WTC11 (cell line): ENCODE measurements around the gene TTC39A. TPM values are rescaled to one million over a fixed set of nuclear protein-coding genes. Genes with fewer than 3 reads are reported as not detected.

ENCODE experiments used
- ATAC-seq: fragments of 200-7000 bp; cut with Tn5 transposase; 2 replicates; pipeline ENCODE4 v1.10.0; 2021; ENCODE audit warnings: mild to moderate bottlenecking, moderate library complexity
- CTCF ChIA-PET: fragments of 300-600 bp; sonication (Branson Sonifier 250); formaldehyde crosslinking; loops from one replicate; lab custom pipeline; 2021; ENCODE audit warnings: antibody characterized with exemption; lab: Charles Lee
- POLR2A ChIA-PET: fragments of 350-600 bp; sonication (Branson Sonifier 250); formaldehyde crosslinking; loops from one replicate; lab custom pipeline; 2021; ENCODE audit warnings: antibody characterized with exemption; lab: Charles Lee
- DNase-seq: peaks from one replicate; pipeline ENCODE4 v3.0.0; 2021; ENCODE audit warnings: low spot score
- H3K27ac Mint-ChIP-seq: 2 replicates; pipeline ENCODE4 v1.8.0; 2021; ENCODE audit warnings: mixed read lengths
- H3K27me3 Mint-ChIP-seq: 2 replicates; pipeline ENCODE4 v1.8.0; 2021; ENCODE audit warnings: low read depth, mild to moderate bottlenecking, moderate library complexity, mixed read lengths
- H3K36me3 Mint-ChIP-seq: 2 replicates; pipeline ENCODE4 v1.8.0; 2021; ENCODE audit warnings: mixed read lengths
- H3K4me1 Mint-ChIP-seq: 2 replicates; pipeline ENCODE4 v1.8.0; 2022; ENCODE audit warnings: mixed read lengths
- H3K4me3 Mint-ChIP-seq: 2 replicates; pipeline ENCODE4 v1.8.0; 2021; ENCODE audit warnings: mild to moderate bottlenecking, moderate library complexity, mixed read lengths
- H3K9me3 Mint-ChIP-seq: 2 replicates; pipeline ENCODE4 v1.8.0; 2021; ENCODE audit warnings: mixed read lengths
- GABPB1 ChIP-seq: sonication (generic); formaldehyde crosslinking; IDR thresholded peaks from 2 replicates; pipeline ENCODE4 v1.8.1; 2023; ENCODE audit warnings: mild to moderate bottlenecking, missing genetic modification reagents
- NFE2L1 ChIP-seq: sonication (generic); formaldehyde crosslinking; IDR thresholded peaks from 2 replicates; pipeline ENCODE4 v1.8.1; 2023; ENCODE audit warnings: missing genetic modification reagents
- ZBTB21 ChIP-seq: sonication (generic); formaldehyde crosslinking; IDR thresholded peaks from 2 replicates; pipeline ENCODE4 v1.8.1; 2023; ENCODE audit warnings: mild to moderate bottlenecking, missing genetic modification reagents, borderline replicate concordance
- ZNF232 ChIP-seq: sonication (generic); formaldehyde crosslinking; IDR thresholded peaks from 2 replicates; pipeline ENCODE4 v1.8.0; 2022; ENCODE audit warnings: mild to moderate bottlenecking, missing genetic modification reagents
- ZNF263 ChIP-seq: sonication (generic); formaldehyde crosslinking; IDR thresholded peaks from 2 replicates; pipeline ENCODE4 v1.8.1; 2022; ENCODE audit warnings: low read depth, mild to moderate bottlenecking, moderate library complexity, missing genetic modification reagents
- total RNA-seq: library from RNA; stranded (reverse); gene quantifications from 3 replicates; pipeline ENCODE4 v1.2.3, GENCODE V29; 2021
- TF ChIP-seq, protein P1 (sequence below): sonication (generic); formaldehyde crosslinking; IDR thresholded peaks from 2 replicates; pipeline ENCODE4 v1.8.1; 2023; ENCODE audit warnings: mild to moderate bottlenecking, missing genetic modification reagents
- TF ChIP-seq, protein P2 (sequence below): fragments of 250-450 bp; sonication (Bioruptor Pico); IDR thresholded peaks from 2 replicates; pipeline ENCODE4 v1.9.0; 2021; ENCODE audit warnings: mild to moderate bottlenecking
- TF ChIP-seq, protein P3 (sequence below): fragments of 250-450 bp; sonication (Bioruptor Pico); IDR thresholded peaks from 2 replicates; pipeline ENCODE4 v2.1.2; 2022; ENCODE audit warnings: mild to moderate bottlenecking, moderate library complexity
- TF ChIP-seq, protein P4 (sequence below): sonication (generic); formaldehyde crosslinking; IDR thresholded peaks from 2 replicates; pipeline ENCODE4 v1.8.1; 2023; ENCODE audit warnings: mild to moderate bottlenecking, missing genetic modification reagents, borderline replicate concordance
- TF ChIP-seq, protein P5 (sequence below): sonication (generic); formaldehyde crosslinking; IDR thresholded peaks from 2 replicates; pipeline ENCODE4 v1.8.0; 2022; ENCODE audit warnings: mild to moderate bottlenecking, missing genetic modification reagents
- TF ChIP-seq, protein P6 (sequence below): fragments of 250-450 bp; sonication (Bioruptor Pico); IDR thresholded peaks from 2 replicates; pipeline ENCODE4 v1.9.0; 2021; ENCODE audit warnings: mild to moderate bottlenecking
- TF ChIP-seq, protein P7 (sequence below): sonication (generic); formaldehyde crosslinking; IDR thresholded peaks from 2 replicates; pipeline ENCODE4 v1.8.1; 2023; ENCODE audit warnings: mild to moderate bottlenecking, missing genetic modification reagents, moderate library complexity
- TF ChIP-seq, protein P8 (sequence below): sonication (generic); formaldehyde crosslinking; conservative IDR thresholded peaks from 2 replicates; pipeline ENCODE4 v1.8.1; 2023; ENCODE audit warnings: mild to moderate bottlenecking, low read depth, missing genetic modification reagents, moderate library complexity

The TTC39A gene
- total RNA-seq, 1 experiment from 2014 or later = 3.4 TPM

DNA sequence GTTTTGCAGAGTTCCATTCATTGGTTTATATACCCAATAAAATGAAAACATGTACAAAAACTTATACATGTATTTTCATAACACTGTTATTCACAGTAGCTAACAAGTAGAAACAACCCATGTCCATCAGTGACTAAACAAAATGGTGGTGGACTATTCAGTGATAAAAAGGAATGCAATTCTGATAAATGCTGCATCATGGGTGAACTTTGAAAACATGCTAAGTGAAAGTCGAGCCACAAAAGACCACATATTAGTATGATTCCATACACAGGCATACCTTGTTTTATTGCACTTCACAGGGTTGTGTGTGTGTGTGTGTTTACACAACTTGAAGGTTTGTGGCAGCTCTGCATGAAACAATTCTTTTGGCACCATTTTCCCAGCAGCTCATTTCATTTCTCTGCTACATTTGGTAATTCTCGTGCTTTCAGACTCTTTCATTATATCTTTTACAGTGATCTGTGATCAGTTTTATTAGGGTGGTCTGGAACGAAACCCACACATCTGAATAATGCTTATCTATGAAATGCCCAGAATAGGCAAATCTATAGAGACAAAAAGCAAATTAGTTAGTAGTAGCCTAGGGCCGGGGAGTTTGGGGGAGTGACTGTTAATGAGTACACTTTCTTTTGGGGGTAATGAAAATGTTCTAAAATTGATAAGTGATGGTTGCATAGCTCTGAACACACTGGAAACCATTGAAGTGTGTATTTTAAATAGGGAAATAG is 67.0 kb downstream of the TTC39A start (continued):
- TF ChIP-seq, protein P1, sequence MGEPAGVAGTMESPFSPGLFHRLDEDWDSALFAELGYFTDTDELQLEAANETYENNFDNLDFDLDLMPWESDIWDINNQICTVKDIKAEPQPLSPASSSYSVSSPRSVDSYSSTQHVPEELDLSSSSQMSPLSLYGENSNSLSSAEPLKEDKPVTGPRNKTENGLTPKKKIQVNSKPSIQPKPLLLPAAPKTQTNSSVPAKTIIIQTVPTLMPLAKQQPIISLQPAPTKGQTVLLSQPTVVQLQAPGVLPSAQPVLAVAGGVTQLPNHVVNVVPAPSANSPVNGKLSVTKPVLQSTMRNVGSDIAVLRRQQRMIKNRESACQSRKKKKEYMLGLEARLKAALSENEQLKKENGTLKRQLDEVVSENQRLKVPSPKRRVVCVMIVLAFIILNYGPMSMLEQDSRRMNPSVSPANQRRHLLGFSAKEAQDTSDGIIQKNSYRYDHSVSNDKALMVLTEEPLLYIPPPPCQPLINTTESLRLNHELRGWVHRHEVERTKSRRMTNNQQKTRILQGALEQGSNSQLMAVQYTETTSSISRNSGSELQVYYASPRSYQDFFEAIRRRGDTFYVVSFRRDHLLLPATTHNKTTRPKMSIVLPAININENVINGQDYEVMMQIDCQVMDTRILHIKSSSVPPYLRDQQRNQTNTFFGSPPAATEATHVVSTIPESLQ (CRISPR knock-in tag) = no peak
- TF ChIP-seq, protein P2, sequence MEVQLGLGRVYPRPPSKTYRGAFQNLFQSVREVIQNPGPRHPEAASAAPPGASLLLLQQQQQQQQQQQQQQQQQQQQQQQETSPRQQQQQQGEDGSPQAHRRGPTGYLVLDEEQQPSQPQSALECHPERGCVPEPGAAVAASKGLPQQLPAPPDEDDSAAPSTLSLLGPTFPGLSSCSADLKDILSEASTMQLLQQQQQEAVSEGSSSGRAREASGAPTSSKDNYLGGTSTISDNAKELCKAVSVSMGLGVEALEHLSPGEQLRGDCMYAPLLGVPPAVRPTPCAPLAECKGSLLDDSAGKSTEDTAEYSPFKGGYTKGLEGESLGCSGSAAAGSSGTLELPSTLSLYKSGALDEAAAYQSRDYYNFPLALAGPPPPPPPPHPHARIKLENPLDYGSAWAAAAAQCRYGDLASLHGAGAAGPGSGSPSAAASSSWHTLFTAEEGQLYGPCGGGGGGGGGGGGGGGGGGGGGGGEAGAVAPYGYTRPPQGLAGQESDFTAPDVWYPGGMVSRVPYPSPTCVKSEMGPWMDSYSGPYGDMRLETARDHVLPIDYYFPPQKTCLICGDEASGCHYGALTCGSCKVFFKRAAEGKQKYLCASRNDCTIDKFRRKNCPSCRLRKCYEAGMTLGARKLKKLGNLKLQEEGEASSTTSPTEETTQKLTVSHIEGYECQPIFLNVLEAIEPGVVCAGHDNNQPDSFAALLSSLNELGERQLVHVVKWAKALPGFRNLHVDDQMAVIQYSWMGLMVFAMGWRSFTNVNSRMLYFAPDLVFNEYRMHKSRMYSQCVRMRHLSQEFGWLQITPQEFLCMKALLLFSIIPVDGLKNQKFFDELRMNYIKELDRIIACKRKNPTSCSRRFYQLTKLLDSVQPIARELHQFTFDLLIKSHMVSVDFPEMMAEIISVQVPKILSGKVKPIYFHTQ = no peak
- no peak for TF ChIP-seq ZNF263 (CRISPR knock-in tag)
- TF ChIP-seq ZNF232 (CRISPR knock-in tag) = no peak
- no peak for TF ChIP-seq ZBTB21 (CRISPR knock-in tag)

DNA sequence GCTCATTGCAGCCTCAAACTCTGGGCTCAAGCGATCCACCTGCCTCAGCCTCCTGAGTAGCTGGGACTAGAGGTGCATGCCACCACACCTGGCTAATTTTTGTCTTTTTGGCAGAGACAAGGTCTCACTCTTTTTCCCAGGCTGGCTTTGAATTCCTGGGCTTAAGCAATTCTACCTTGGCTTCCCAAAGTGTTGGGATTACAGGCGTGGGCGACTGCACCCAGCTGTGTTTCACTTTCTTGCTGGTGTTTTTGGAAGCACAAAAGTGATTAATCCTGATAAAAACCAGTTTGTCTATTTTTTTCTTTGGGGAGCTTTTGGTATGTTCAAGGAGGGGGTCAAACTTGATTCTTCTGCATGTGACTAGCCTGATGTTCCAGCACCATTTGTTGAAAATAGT is 75.0 kb downstream of the TTC39A start:
- no peak overlapping the region for H3K4me3 Mint-ChIP-seq
- DNase-seq = no peak
- no peak overlapping the region; the same call in 1 of the 2 replicates for H3K27ac Mint-ChIP-seq
- no peaks in the 10 kb centered on the region for H3K36me3 Mint-ChIP-seq
- CTCF ChIA-PET = interaction anchor here (0.8 to 1.3 kb wide), 2 partner anchors 40 to 66 kb away, joined by 3 read pairs; no protein-coding TSS in a partner anchor
- no peaks in the 10 kb centered on the region for H3K27me3 Mint-ChIP-seq
- no peak for ATAC-seq
- peaks cover 8% of the 10 kb centered on the region for H3K4me1 Mint-ChIP-seq
- H3K9me3 Mint-ChIP-seq = no peaks in the 10 kb centered on the region
- POLR2A ChIA-PET = no interaction called here
- TF ChIP-seq, protein P3, sequence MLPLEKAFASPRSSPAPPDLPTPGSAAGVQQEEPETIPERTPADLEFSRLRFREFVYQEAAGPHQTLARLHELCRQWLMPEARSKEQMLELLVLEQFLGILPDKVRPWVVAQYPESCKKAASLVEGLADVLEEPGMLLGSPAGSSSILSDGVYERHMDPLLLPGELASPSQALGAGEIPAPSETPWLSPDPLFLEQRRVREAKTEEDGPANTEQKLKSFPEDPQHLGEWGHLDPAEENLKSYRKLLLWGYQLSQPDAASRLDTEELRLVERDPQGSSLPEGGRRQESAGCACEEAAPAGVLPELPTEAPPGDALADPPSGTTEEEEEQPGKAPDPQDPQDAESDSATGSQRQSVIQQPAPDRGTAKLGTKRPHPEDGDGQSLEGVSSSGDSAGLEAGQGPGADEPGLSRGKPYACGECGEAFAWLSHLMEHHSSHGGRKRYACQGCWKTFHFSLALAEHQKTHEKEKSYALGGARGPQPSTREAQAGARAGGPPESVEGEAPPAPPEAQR (CRISPR knock-in tag) = no peak
- TF ChIP-seq NFE2L1 (CRISPR knock-in tag) (no peak), GABPB1 (CRISPR knock-in tag) (no peak)
- TF ChIP-seq, protein P4, sequence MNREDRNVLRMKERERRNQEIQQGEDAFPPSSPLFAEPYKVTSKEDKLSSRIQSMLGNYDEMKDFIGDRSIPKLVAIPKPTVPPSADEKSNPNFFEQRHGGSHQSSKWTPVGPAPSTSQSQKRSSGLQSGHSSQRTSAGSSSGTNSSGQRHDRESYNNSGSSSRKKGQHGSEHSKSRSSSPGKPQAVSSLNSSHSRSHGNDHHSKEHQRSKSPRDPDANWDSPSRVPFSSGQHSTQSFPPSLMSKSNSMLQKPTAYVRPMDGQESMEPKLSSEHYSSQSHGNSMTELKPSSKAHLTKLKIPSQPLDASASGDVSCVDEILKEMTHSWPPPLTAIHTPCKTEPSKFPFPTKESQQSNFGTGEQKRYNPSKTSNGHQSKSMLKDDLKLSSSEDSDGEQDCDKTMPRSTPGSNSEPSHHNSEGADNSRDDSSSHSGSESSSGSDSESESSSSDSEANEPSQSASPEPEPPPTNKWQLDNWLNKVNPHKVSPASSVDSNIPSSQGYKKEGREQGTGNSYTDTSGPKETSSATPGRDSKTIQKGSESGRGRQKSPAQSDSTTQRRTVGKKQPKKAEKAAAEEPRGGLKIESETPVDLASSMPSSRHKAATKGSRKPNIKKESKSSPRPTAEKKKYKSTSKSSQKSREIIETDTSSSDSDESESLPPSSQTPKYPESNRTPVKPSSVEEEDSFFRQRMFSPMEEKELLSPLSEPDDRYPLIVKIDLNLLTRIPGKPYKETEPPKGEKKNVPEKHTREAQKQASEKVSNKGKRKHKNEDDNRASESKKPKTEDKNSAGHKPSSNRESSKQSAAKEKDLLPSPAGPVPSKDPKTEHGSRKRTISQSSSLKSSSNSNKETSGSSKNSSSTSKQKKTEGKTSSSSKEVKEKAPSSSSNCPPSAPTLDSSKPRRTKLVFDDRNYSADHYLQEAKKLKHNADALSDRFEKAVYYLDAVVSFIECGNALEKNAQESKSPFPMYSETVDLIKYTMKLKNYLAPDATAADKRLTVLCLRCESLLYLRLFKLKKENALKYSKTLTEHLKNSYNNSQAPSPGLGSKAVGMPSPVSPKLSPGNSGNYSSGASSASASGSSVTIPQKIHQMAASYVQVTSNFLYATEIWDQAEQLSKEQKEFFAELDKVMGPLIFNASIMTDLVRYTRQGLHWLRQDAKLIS (CRISPR knock-in tag) = no peak
- TF ChIP-seq, protein P5, sequence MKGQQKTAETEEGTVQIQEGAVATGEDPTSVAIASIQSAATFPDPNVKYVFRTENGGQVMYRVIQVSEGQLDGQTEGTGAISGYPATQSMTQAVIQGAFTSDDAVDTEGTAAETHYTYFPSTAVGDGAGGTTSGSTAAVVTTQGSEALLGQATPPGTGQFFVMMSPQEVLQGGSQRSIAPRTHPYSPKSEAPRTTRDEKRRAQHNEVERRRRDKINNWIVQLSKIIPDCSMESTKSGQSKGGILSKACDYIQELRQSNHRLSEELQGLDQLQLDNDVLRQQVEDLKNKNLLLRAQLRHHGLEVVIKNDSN = no peak

DNA sequence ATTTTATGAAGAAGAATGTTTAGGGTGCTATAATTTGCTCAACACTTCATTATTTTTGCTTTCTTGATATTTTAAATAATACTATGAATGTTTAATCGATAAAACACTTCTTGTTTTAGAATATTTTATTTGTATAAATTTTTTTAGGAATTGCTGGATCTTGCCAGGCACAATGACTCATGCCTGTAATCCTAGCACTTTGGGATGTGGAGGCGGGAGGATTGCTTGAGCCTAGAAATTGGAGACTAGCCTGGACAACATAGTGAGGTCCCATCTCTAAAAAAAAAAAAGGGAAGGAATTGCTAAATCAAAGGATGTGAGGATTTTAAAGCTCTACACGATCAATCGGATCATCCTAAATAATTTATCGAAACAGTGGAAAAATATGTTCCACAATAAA is 76.7 kb downstream of the TTC39A start:
- Mint-ChIP-seq H3K36me3 (no peaks in the 10 kb centered on the region), H3K4me1 (peaks cover 2% of the 10 kb centered on the region), H3K4me3 (no peak overlapping the region), H3K27me3 (no peaks in the 10 kb centered on the region)
- CTCF ChIA-PET = no interaction called here
- TF ChIP-seq, protein P6, sequence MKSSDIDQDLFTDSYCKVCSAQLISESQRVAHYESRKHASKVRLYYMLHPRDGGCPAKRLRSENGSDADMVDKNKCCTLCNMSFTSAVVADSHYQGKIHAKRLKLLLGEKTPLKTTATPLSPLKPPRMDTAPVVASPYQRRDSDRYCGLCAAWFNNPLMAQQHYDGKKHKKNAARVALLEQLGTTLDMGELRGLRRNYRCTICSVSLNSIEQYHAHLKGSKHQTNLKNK = no peak
- TF ChIP-seq, protein P7, sequence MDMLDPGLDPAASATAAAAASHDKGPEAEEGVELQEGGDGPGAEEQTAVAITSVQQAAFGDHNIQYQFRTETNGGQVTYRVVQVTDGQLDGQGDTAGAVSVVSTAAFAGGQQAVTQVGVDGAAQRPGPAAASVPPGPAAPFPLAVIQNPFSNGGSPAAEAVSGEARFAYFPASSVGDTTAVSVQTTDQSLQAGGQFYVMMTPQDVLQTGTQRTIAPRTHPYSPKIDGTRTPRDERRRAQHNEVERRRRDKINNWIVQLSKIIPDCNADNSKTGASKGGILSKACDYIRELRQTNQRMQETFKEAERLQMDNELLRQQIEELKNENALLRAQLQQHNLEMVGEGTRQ (CRISPR knock-in tag) = no peak
- TF ChIP-seq, protein P8, sequence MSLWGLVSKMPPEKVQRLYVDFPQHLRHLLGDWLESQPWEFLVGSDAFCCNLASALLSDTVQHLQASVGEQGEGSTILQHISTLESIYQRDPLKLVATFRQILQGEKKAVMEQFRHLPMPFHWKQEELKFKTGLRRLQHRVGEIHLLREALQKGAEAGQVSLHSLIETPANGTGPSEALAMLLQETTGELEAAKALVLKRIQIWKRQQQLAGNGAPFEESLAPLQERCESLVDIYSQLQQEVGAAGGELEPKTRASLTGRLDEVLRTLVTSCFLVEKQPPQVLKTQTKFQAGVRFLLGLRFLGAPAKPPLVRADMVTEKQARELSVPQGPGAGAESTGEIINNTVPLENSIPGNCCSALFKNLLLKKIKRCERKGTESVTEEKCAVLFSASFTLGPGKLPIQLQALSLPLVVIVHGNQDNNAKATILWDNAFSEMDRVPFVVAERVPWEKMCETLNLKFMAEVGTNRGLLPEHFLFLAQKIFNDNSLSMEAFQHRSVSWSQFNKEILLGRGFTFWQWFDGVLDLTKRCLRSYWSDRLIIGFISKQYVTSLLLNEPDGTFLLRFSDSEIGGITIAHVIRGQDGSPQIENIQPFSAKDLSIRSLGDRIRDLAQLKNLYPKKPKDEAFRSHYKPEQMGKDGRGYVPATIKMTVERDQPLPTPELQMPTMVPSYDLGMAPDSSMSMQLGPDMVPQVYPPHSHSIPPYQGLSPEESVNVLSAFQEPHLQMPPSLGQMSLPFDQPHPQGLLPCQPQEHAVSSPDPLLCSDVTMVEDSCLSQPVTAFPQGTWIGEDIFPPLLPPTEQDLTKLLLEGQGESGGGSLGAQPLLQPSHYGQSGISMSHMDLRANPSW (CRISPR knock-in tag) = no peak
- TF ChIP-seq, all 79 proteins: peak for 0
- Mint-ChIP-seq H3K27ac (no peak overlapping the region), H3K9me3 (no peaks in the 10 kb centered on the region)
- DNase-seq (no peak), ATAC-seq (no peak)
- POLR2A ChIA-PET = no interaction called here
